GM23248 (cell line): ENCODE measurements around the gene MRPL37. TPM values are rescaled to one million over a fixed set of nuclear protein-coding genes. Genes with fewer than 3 reads are reported as not detected.
A peak's percentile ranks its signal among the peaks of the same experiment; 100 is the strongest.

Experiments
- DNase-seq: peaks from one replicate; pipeline ENCODE4 v3.0.0-alpha.2; 2015
- H2AFZ ChIP-seq: fragments of 200-600 bp; sonication (generic); 2 replicates; pipeline ENCODE4 v1.6.1; 2016; ENCODE audit warnings: antibody characterized with exemption
- H3F3A ChIP-seq: fragments of 200-600 bp; sonication (generic); 2 replicates; pipeline ENCODE4 v1.6.1; 2016; ENCODE audit warnings: mild to moderate bottlenecking, antibody characterized with exemption, mixed run types; ENCODE audit not compliant: insufficient read depth
- H3K27ac ChIP-seq: fragments of 200-600 bp; sonication (generic); 2 replicates; pipeline ENCODE4 v1.5.1; 2016; ENCODE audit warnings: mild to moderate bottlenecking
- H3K27me3 ChIP-seq: fragments of 200-600 bp; sonication (generic); replicated peaks from 2 replicates; pipeline ENCODE4 v1.6.1; 2016; ENCODE audit warnings: mild to moderate bottlenecking; ENCODE audit not compliant: insufficient read depth
- H3K36me3 ChIP-seq: fragments of 200-600 bp; sonication (generic); 2 replicates; pipeline ENCODE4 v1.6.1; 2016; ENCODE audit warnings: low read depth, mild to moderate bottlenecking
- H3K4me1 ChIP-seq: fragments of 200-600 bp; sonication (generic); 2 replicates; pipeline ENCODE4 v1.6.1; 2016; ENCODE audit warnings: mild to moderate bottlenecking; ENCODE audit not compliant: insufficient read depth
- H3K4me2 ChIP-seq: fragments of 200-600 bp; sonication (generic); one replicate; pipeline ENCODE4 v1.6.1; 2016; ENCODE audit warnings: mild to moderate bottlenecking; ENCODE audit not compliant: unreplicated experiment
- H3K4me3 ChIP-seq: fragments of 200-600 bp; sonication (generic); 2 replicates; pipeline ENCODE4 v1.5.1; 2016; ENCODE audit warnings: mild to moderate bottlenecking
- H3K79me2 ChIP-seq: fragments of 200-600 bp; sonication (generic); 2 replicates; pipeline ENCODE4 v1.6.1; 2016; ENCODE audit warnings: mild to moderate bottlenecking; ENCODE audit not compliant: insufficient read depth
- H3K9ac ChIP-seq: fragments of 200-600 bp; sonication (generic); 2 replicates; pipeline ENCODE4 v1.6.1; 2016; ENCODE audit warnings: mild to moderate bottlenecking
- H3K9me2 ChIP-seq: fragments of 200-600 bp; sonication (generic); 2 replicates; pipeline ENCODE4 v1.6.1; 2016; ENCODE audit warnings: mixed run types, mild to moderate bottlenecking, moderate library complexity; ENCODE audit not compliant: insufficient read depth
- H3K9me3 ChIP-seq: fragments of 200-600 bp; sonication (generic); one replicate; pipeline ENCODE4 v1.6.1; 2017; ENCODE audit warnings: low read depth
- H4K20me1 ChIP-seq: fragments of 200-600 bp; sonication (generic); 2 replicates; pipeline ENCODE4 v1.6.0; 2016; ENCODE audit not compliant: insufficient read depth
- EZH2 ChIP-seq: fragments of 200-600 bp; sonication (generic); IDR thresholded peaks from 2 replicates; pipeline ENCODE4 v1.6.1; 2018; ENCODE audit warnings: antibody characterized with exemption, mild to moderate bottlenecking; ENCODE audit not compliant: insufficient read depth, poor library complexity, severe bottlenecking
- EZH2phosphoT487 ChIP-seq: fragments of 200-600 bp; sonication (generic); IDR thresholded peaks from 2 replicates; pipeline ENCODE4 v1.6.1; 2018; ENCODE audit warnings: antibody characterized with exemption, moderate library complexity, mild to moderate bottlenecking, low read depth; ENCODE audit not compliant: insufficient read depth
- WGBS, 2 experiments: methylation state at CpG; one replicate each; pipeline ENCODE4 v1.1.6; 2015 to 2017; ENCODE audit warnings: low lambda C conversion rate in 2 of 2, low coverage in 1 of 2; ENCODE audit errors: missing lambda C conversion rate in 2 of 2; 5-methylcytosine and 5-hydroxymethylcytosine counted together
- in situ Hi-C: fragments of 300-500 bp; cut with MboI; formaldehyde crosslinking; loops from 2 replicates; pipeline ENCODE4 v1.15.0; 2020
- polyA plus RNA-seq: library from polyadenylated mRNA; unstranded; fragments of >200 nt; fragmentation: Nextera tagmentation; extraction: Ambion mirVana; gene quantifications from 2 replicates; pipeline ENCODE4 v1.2.1, GENCODE V29; 2016
- total RNA-seq: library from RNA; depleted of rRNA; stranded (reverse); fragments of >200 nt; shearing (Covaris generic); gene quantifications from 2 replicates; pipeline ENCODE4 v1.2.3, GENCODE V29; 2014

Gene MRPL37
- total and polyA plus RNA-seq, 2 experiments from 2014 or later: 91.3 to 113 TPM

DNA sequence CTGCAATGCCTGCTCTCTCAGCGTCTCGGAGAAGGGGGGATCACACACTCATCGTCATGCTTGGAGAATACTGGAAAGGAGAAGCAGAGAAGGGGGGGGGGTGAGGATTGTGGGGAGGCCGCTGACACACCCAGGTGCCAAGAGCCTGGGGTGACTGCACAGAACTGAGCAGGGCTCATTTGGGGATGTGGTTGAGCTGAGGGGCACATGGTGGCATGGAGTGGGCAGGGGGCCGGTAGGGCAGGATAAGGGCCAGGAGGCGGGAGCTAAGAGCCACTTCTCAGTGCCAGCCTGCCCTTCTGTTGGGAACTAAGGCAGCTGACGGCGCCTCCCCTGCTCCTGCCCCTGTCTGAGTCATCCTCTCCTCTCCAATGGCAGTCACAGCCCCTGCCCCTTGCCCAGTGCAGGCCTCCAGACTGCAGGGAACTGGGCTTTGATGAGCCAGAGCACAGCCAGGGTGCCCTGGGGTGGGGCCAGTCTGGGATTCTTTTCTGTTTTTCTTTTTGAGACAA lies 27.2 kb downstream of the MRPL37 start:
- TF ChIP-seq EZH2phosphoT487 (no peak), EZH2 (no peak)
- H2AFZ ChIP-seq: no peak overlapping the region
- in situ Hi-C loops: no loop called here
- peak overlapping the region; percentile 66 for H3K27ac ChIP-seq
- peak overlapping the region; percentile 11; the same call in 1 of the 2 replicates for H3K4me3 ChIP-seq
- no peaks in the 10 kb centered on the region for H3K36me3 ChIP-seq
- H3K9ac ChIP-seq: peak overlapping the region; percentile 36
- peak overlapping the region; percentile 22 for H3K4me2 ChIP-seq
- peaks cover 15% of the 10 kb centered on the region; the same call in 1 of the 2 replicates for H3F3A ChIP-seq
- WGBS, 2 experiments: 2 to 10% methylated on average over 7 to 8 of the region's 8 CpGs
- no peaks in the 10 kb centered on the region for H3K27me3 ChIP-seq
- no peaks in the 10 kb centered on the region for H4K20me1 ChIP-seq
- peaks cover 25% of the 10 kb centered on the region for H3K4me1 ChIP-seq
- H3K9me2 ChIP-seq: no peaks in the 10 kb centered on the region
- no peaks in the 10 kb centered on the region for H3K9me3 ChIP-seq
- peak; percentile 91 for DNase-seq
- H3K79me2 ChIP-seq: no peaks in the 10 kb centered on the region

DNA sequence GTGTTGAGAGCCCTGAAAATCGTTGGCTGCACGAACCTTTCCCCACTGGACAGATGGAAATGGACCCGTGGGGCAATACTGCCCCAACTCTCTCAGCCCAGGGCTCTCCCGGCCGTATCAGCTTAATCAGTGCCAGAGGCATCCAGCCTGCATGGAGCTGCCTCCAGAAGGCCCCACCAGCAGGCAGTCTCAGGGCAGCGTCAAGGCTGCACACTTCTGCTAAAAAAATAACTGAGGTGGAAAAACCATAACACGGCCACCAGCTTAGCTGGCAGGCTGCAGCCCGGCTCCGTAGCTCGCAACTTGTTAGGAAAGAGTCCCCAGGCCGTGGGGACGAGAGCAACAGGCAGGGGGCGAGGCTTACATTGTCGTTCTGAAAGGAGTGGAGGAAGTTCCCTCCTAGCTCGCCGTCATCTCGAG lies 27.9 kb downstream of the MRPL37 start:
- WGBS, 2 experiments: 55 to 56% methylated on average over 17 of the region's 17 CpGs

DNA sequence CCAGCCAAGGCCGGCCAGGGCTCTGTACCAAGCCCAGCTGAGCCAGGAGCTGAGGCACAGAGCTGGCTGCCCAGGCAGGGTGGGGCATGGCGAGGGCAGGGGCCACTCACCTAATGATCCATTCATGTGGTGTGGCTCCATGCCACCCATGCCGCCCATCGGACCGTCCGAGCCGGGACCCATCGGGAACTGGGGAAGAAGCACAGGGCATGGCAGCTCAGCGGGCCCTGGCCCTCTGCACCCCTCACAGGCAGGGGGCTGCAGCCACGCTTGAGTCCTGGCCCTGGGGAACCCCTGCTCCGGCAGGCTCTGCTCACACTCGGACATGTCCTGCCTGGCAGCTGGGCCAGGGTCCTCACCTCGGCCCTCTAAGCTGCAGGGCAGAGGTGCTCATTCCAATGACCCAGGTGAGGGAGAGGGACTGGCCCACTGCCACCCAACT lies 28.7 kb downstream of the MRPL37 start:
- Histone ChIP-seq H2AFZ (no peak overlapping the region), H3K36me3 (no peaks in the 10 kb centered on the region), H3K9ac (no peak overlapping the region), H3K9me2 (no peaks in the 10 kb centered on the region), H3F3A (peaks cover 15% of the 10 kb centered on the region; the same call in 1 of the 2 replicates), H3K27ac (peak overlapping the region; percentile 38; the same call in 1 of the 2 replicates), H3K4me2 (no peak overlapping the region), H3K4me1 (peaks cover 25% of the 10 kb centered on the region), H3K27me3 (no peaks in the 10 kb centered on the region), H3K79me2 (no peaks in the 10 kb centered on the region), H4K20me1 (no peaks in the 10 kb centered on the region), H3K4me3 (no peak overlapping the region), H3K9me3 (no peaks in the 10 kb centered on the region)
- TF ChIP-seq EZH2phosphoT487: no peak
- no peak for TF ChIP-seq EZH2
- in situ Hi-C loops: no loop called here
- WGBS, 2 experiments: 83 to 90% methylated on average over 12 to 13 of the region's 13 CpGs
- DNase-seq: no peak

More for the DNA sequence above, 27.9 kb downstream of the MRPL37 start:
- H4K20me1 ChIP-seq: no peaks in the 10 kb centered on the region
- no peak for TF ChIP-seq EZH2
- no peak for TF ChIP-seq EZH2phosphoT487
- no peaks in the 10 kb centered on the region for H3K27me3 ChIP-seq
- in situ Hi-C loops: no loop called here
- H2AFZ ChIP-seq: no peak overlapping the region
- no peak overlapping the region for H3K4me3 ChIP-seq
- 0 out of 2 replicates have a peak overlapping the region, but pooled peaks have one; percentile 36 for H3K9ac ChIP-seq
- H3K4me1 ChIP-seq: peaks cover 25% of the 10 kb centered on the region
- H3K9me3 ChIP-seq: no peaks in the 10 kb centered on the region
- H3K79me2 ChIP-seq: no peaks in the 10 kb centered on the region
- H3K27ac ChIP-seq: peak overlapping the region; percentile 66; the same call in 1 of the 2 replicates
- peak; percentile 20 for DNase-seq
- no peak overlapping the region for H3K4me2 ChIP-seq
- peaks cover 15% of the 10 kb centered on the region; the same call in 1 of the 2 replicates for H3F3A ChIP-seq
- H3K36me3 ChIP-seq: no peaks in the 10 kb centered on the region
- no peaks in the 10 kb centered on the region for H3K9me2 ChIP-seq

DNA sequence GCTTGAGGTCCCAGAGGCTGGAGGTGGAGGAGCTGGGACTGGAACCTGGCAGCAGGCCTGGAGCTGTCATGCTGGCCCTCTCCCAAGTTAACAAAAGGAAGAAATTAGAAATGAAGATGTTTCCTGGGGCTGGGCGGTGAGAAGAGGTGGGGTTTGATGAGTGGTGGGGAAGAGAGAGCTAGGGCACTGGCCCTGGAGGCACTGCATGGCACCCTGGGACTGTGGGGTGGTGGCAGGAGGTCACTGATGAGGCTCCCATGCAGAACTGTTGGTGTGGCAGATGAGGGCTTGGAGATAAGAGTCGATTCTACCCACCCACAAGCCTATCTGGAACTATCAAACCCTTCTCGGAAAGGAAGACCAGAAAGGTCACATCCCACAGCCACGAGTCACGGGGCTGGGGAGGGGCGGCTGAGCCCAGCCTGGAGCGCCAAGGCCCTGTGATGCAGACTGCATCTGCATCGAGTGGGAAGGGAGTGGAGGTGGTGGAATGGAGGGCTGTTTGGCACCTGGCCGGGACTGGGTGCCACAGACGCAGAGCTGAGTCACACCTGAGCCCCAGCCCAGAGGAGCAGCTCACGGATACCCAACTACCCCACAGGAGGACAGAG lies 29.4 kb downstream of the MRPL37 start:
- H3K4me3 ChIP-seq: no peak overlapping the region
- no peak for TF ChIP-seq EZH2
- TF ChIP-seq EZH2phosphoT487: no peak
- H3K27ac ChIP-seq: peak overlapping the region; percentile 38
- DNase-seq: peak; percentile 64
- no peak overlapping the region for H2AFZ ChIP-seq
- H3K36me3 ChIP-seq: no peaks in the 10 kb centered on the region
- 0 out of 2 replicates have a peak overlapping the region, but pooled peaks have one; percentile 3 for H3K9ac ChIP-seq
- peaks cover 25% of the 10 kb centered on the region for H3K4me1 ChIP-seq
- no peaks in the 10 kb centered on the region for H3K9me3 ChIP-seq
- H3K4me2 ChIP-seq: no peak overlapping the region
- in situ Hi-C loops: no loop called here
- no peaks in the 10 kb centered on the region for H4K20me1 ChIP-seq
- 39 to 42% methylated on average over 10 to 11 of the region's 11 CpGs for WGBS, 2 experiments
- peaks cover 15% of the 10 kb centered on the region; the same call in 1 of the 2 replicates for H3F3A ChIP-seq
- H3K79me2 ChIP-seq: no peaks in the 10 kb centered on the region
- H3K9me2 ChIP-seq: no peaks in the 10 kb centered on the region
- H3K27me3 ChIP-seq: no peaks in the 10 kb centered on the region
